OCI-LY3 (cell line): ENCODE measurements around the gene ATP10D.

Experiments
- H2AFZ ChIP-seq: fragments of 200-600, 300-600 bp; shearing (Covaris generic); 2 replicates; pipeline ENCODE4 v1.6.0; 2014; ENCODE audit warnings: antibody characterized with exemption, low read depth, low read length
- H3K27ac ChIP-seq: fragments of 200-600, 300-600 bp; sonication (generic); 2 replicates; pipeline ENCODE4 v1.5.1; 2014; ENCODE audit warnings: mild to moderate bottlenecking, low read length, moderate library complexity, mixed read lengths
- H3K27me3 ChIP-seq: fragments of 200-600, 300-600 bp; sonication (generic); 2 replicates; pipeline ENCODE4 v1.6.1; 2014; ENCODE audit warnings: low read depth, low read length, mixed read lengths
- H3K36me3 ChIP-seq: fragments of 200-600, 300-600 bp; sonication (generic); replicated peaks from 2 replicates; pipeline ENCODE3; 2014; ENCODE audit warnings: low read depth, low read length, mixed read lengths
- H3K4me1 ChIP-seq: fragments of 300-600, 200-600 bp; sonication (generic); 2 replicates; pipeline ENCODE4 v1.6.1; 2014; ENCODE audit warnings: low read length, mixed read lengths
- H3K4me2 ChIP-seq: fragments of 200-600, 300-600 bp; sonication (generic); 2 replicates; pipeline ENCODE4 v1.6.1; 2014; ENCODE audit warnings: low read length, mixed read lengths
- H3K4me3 ChIP-seq: fragments of 300-600, 200-600 bp; sonication (generic); 2 replicates; pipeline ENCODE4 v1.5.1; 2014; ENCODE audit warnings: antibody characterized with exemption, mild to moderate bottlenecking, low read length, moderate library complexity
- H3K79me2 ChIP-seq: fragments of 300-600, 200-600 bp; shearing (Covaris generic); 2 replicates; pipeline ENCODE4 v1.6.1; 2014; ENCODE audit warnings: mild to moderate bottlenecking, low read length, mixed read lengths
- H3K9ac ChIP-seq: fragments of 300-600, 200-600 bp; shearing (Covaris generic); 2 replicates; pipeline ENCODE4 v1.6.0; 2014; ENCODE audit warnings: mild to moderate bottlenecking, low read length, moderate library complexity
- H3K9me3 ChIP-seq: fragments of 200-600, 300-600 bp; shearing (Covaris generic); 2 replicates; pipeline ENCODE4 v1.6.1; 2014; ENCODE audit warnings: low read length, mixed read lengths; ENCODE audit not compliant: insufficient read depth
- H4K20me1 ChIP-seq: fragments of 200-600, 300-600 bp; sonication (generic); 2 replicates; pipeline ENCODE4 v1.6.1; 2016; ENCODE audit warnings: low read length, mixed read lengths; ENCODE audit not compliant: insufficient read depth
- EZH2phosphoT487 ChIP-seq: fragments of 200-600 bp; shearing (Covaris generic); IDR thresholded peaks from 2 replicates; pipeline ENCODE4 v1.6.1; 2018; ENCODE audit warnings: antibody characterized with exemption, mixed run types, low read depth
- TF ChIP-seq, protein P1 (sequence below): fragments of 200-600, 300-600 bp; sonication (generic); IDR thresholded peaks from 2 replicates; pipeline ENCODE4 v1.5.1; 2014; ENCODE audit warnings: antibody characterized with exemption, low read length, low read depth

Gene ATP10D

DNA sequence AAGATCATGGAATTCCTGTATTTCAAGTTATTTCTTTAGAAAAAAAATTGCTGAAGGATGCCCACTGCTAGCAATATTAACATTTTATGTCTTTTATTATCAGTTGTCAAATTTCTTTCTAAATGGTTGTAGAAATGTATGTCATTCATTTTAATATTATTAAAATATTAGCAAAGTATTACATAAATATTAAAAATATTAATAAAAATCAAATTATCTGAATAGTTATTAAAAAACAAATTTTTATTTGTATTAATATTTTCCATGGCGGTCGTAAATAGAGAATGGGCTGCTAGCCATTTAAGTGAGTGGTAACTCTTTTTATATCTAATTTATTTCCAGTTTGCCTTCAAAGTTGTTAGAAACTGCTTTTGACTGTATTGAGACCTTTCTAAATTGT is 72.2 kb downstream of the ATP10D start:
- Histone ChIP-seq H3K79me2 (no peaks in the 10 kb centered on the region), H3K27me3 (peaks cover 9% of the 10 kb centered on the region; the same call in 1 of the 2 replicates), H3K9me3 (no peaks in the 10 kb centered on the region), H3K4me1 (no peaks in the 10 kb centered on the region), H3K27ac (no peak overlapping the region), H3K4me2 (no peak overlapping the region), H3K36me3 (no peaks in the 10 kb centered on the region), H2AFZ (no peak overlapping the region), H4K20me1 (no peaks in the 10 kb centered on the region), H3K9ac (no peak overlapping the region), H3K4me3 (no peak overlapping the region)
- TF ChIP-seq EZH2phosphoT487, result no peak
- TF ChIP-seq, protein P1, sequence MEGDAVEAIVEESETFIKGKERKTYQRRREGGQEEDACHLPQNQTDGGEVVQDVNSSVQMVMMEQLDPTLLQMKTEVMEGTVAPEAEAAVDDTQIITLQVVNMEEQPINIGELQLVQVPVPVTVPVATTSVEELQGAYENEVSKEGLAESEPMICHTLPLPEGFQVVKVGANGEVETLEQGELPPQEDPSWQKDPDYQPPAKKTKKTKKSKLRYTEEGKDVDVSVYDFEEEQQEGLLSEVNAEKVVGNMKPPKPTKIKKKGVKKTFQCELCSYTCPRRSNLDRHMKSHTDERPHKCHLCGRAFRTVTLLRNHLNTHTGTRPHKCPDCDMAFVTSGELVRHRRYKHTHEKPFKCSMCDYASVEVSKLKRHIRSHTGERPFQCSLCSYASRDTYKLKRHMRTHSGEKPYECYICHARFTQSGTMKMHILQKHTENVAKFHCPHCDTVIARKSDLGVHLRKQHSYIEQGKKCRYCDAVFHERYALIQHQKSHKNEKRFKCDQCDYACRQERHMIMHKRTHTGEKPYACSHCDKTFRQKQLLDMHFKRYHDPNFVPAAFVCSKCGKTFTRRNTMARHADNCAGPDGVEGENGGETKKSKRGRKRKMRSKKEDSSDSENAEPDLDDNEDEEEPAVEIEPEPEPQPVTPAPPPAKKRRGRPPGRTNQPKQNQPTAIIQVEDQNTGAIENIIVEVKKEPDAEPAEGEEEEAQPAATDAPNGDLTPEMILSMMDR, result no peak

DNA sequence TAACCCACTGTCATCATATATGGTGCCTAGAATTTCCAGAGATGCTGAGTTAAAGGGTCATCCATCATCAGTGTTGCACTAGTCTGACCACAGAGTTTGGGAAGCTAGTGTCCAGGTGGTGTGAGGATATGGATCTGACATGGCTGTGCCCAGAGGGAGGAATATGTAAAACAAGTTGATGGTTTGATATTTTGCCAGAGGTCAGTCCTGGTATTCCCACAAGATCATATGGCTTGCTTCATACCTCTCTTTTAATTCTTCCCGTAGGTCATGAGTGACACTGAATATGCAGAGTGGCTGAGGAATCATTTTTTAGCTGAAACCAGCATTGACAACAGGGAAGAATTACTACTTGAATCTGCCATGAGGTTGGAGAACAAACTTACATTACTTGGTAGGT is 75.6 kb downstream of the ATP10D start:
- Histone ChIP-seq H3K4me3 (no peak overlapping the region), H3K4me2 (no peak overlapping the region), H3K36me3 (no peaks in the 10 kb centered on the region), H3K27me3 (peaks cover 23% of the 10 kb centered on the region; the same call in 1 of the 2 replicates), H2AFZ (no peak overlapping the region), H3K4me1 (peaks cover 22% of the 10 kb centered on the region), H3K9me3 (no peaks in the 10 kb centered on the region), H3K79me2 (no peaks in the 10 kb centered on the region), H4K20me1 (no peaks in the 10 kb centered on the region), H3K27ac (no peak overlapping the region), H3K9ac (no peak overlapping the region)
- no peak for TF ChIP-seq EZH2phosphoT487
- TF ChIP-seq, protein P1, result no peak

DNA sequence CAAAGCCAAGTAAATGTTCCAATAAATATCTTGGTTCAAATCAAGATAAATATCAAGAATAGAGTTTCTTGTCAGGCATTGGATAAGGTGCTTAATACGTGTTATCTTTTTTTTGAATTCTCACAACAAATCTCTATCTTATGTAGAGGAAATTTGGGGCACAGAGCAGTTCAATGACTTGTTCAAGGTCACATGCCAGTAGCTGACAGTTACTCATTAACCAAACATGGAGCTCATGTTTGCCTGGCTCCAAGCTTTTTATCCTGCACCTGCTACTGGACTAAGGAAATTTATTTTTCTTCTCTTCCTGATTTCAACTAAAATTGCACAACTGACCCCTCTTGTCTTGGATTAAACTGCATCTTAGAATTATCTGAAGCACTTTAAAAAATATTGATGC is 76.3 kb downstream of the ATP10D start:
- Histone ChIP-seq H3K4me1 (peaks cover 22% of the 10 kb centered on the region), H3K79me2 (no peaks in the 10 kb centered on the region), H4K20me1 (no peaks in the 10 kb centered on the region), H3K27me3 (peaks cover 27% of the 10 kb centered on the region; the same call in 1 of the 2 replicates), H3K36me3 (no peaks in the 10 kb centered on the region), H3K4me2 (no peak overlapping the region), H3K27ac (no peak overlapping the region), H3K9me3 (no peaks in the 10 kb centered on the region), H3K4me3 (no peak overlapping the region), H3K9ac (no peak overlapping the region), H2AFZ (no peak overlapping the region)
- no peak for TF ChIP-seq EZH2phosphoT487
- TF ChIP-seq, protein P1, result no peak

DNA sequence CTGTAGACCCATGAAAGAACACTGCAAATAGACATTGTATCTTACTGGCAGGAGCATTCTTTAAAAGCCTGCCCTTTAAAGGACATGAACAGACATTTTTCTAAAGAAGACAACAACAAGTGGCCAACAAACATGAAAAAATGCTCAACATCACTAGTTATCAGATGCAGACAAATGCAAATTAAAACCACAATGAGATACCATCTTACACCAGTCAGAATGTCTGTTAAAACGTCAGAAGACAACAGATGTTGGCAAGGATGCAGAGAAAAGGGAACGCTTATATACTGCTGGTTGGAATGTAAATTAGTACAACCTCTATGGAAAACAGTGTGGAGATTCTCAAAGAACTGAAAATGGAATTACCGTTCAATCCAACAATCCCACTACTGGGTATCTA is 77.2 kb downstream of the ATP10D start:
- no peak overlapping the region for H3K4me2 ChIP-seq
- H3K9me3 ChIP-seq, result no peaks in the 10 kb centered on the region
- H3K27ac ChIP-seq, result no peak overlapping the region
- no peak overlapping the region for H3K4me3 ChIP-seq
- H3K9ac ChIP-seq, result no peak overlapping the region
- H3K27me3 ChIP-seq, result peaks cover 32% of the 10 kb centered on the region; the same call in 1 of the 2 replicates
- no peaks in the 10 kb centered on the region for H3K36me3 ChIP-seq
- TF ChIP-seq, protein P1, result no peak
- no peak for TF ChIP-seq EZH2phosphoT487
- H3K4me1 ChIP-seq, result peaks cover 22% of the 10 kb centered on the region
- no peak overlapping the region for H2AFZ ChIP-seq
- no peaks in the 10 kb centered on the region for H3K79me2 ChIP-seq
- no peaks in the 10 kb centered on the region for H4K20me1 ChIP-seq
